Amniotic stem cell (primary cell): ENCODE data around the gene MAGI2.

Experiments
- DNase-seq: peaks from one replicate; lab custom pipeline; 2025; lab: John Stamatoyannopoulos, UW

Gene MAGI2

DNA sequence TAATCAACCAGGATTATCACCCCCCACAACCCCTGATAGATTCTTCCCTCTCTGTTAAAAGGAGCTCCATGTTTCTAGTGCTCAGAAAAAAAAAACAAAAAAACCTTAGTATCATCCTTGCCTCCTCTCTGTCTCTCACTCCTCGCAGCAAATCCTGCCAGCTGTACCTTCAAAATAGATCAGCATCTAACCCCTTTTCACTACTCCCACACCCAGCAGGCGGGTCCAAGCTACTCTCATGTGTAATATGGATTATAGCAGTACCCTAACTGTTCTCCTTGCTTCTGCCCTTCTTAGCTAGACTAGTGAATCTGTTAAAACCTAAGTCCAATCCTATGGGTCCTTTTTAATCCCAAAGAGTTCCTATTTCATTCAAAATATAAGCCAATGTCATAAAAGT, 667.4 kb downstream of the MAGI2 start:
- DNase-seq = no peak

DNA sequence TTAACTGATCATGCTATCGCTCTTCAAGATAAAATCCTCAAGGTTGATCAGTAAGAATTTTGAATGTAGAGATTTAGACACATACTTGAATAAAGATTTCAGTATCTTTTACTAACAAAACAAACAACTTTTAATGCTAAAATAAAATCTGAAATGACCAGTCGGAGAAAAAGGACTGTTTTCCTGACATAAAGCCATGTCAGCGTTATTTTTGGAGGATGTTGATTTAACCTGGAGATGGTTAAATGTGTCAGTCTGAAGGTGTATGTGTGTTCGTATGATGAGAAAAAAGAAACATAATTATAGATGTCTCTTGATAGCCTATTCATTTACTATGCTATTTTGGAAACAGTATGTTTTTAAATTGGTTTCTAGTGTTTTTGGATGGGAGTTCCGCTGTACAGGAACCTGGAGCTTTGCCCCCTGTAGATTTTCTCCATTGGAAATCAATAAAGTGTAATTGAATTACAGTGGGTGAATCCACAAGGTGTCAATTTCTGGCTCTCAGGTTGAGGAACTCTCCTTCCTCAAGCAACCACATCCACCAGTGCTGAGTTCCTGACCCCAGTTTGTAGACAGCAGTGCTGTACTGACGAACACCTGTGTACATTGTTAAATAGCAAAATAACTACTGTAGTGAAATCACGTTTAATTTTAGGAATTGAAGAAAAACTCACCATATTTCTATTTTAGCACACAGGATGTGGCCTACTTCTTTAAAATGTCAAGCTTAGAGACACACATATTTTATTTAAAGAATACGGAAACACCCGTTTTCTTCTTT, 670.1 kb downstream of the MAGI2 start:
- DNase-seq = no peak

DNA sequence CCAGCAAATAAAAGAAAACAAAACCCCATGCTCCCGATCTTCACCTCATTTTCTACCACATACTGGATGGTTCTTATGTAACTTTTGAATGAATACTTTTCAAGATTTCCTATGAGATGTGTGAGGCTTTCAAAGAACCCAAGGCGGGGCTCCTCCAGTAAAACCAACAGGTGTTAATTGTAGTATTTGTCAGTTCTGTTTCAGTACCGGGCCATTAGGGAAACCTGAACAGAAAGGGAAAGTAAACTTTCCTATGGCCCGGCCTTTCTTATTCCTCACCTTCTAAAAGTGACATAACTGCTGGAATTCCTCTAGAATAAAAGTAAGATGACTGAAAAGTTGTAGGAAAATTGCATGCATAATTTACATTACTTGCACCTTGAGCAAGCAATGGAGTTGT, 672.9 kb downstream of the MAGI2 start:
- no peak for DNase-seq

DNA sequence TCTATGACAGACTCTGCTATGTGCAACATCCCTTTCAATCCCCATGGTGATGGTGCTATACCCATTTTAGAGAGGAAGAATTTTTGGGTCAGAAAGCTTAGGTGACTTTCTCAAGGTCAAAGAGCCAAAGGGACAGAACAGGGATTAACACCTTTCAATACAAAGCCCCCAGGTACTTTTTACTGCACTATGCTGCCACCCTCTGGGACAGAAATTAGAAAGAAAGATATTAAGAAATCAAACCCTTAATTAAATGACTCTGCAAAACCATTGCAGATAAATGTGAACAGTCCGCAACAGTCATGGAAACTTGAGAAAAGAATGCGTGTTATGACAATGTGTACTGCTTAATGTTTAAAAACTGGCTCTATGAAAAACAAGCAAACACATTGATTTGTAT, 673.7 kb downstream of the MAGI2 start:
- no peak for DNase-seq

DNA sequence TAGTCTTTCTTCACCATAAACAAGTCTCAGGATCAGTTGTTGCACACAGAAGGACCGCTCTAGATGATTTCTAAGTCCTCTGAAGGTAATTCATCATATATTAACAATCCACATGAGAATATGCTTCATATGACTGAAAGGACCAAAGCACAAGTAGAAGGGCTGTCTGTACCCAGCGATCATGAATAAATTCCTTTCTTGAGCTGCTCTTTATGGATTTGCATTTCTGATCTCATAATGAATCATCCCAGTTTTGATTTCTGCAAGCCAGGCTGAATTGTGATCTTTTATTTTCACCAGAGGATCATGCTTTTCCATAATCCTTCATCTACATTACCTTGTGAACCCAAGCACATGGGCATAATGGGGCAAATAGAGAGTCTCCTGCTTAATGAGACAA, 675.6 kb downstream of the MAGI2 start:
- DNase-seq = no peak

DNA sequence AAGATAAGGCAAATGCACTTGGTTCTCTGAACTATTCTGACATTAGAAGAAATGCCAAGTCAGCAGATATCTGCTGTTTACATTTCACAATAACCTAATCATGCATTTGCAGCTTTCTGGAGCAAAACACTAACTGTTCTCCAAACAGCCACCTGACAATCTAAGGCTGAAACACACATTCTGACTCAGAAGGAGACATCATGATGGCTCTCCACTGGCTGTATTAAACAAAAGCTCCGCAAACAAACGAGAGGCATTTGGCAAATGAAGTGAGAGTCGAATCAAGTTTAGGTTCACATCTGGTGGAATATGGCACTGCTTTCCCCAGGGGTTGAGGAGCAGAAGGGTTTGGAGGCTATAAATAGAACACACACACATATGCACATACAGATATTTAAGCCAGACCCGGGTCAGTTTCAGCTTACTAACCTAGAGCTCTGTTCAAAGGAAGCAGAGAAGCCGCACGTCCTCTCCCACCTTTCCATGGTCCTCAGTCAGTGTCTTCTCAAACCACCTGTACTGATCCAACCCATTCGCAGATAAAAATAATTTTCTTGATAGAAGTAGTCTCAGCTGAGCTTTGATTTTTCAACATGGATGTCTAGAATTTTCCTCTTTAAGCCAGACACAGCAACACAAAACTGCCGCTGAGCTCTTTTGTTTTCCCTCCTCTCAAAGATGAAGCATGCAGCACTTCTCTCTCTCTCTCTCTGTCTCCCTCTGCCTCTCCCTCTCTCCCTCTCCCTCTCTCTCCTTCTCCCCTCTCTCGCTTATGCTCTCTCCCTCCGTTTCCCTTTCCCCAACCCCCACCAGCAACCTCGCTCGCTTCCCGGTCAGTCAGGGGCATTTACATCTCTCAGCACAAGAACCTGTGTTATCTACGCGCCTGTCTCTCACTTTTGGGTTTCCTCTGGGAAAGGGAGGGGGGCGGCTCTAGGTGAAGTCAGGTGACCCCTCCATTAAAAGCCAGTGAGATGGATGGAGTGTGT, 682.8 kb downstream of the MAGI2 start:
- DNase-seq = no peak

DNA sequence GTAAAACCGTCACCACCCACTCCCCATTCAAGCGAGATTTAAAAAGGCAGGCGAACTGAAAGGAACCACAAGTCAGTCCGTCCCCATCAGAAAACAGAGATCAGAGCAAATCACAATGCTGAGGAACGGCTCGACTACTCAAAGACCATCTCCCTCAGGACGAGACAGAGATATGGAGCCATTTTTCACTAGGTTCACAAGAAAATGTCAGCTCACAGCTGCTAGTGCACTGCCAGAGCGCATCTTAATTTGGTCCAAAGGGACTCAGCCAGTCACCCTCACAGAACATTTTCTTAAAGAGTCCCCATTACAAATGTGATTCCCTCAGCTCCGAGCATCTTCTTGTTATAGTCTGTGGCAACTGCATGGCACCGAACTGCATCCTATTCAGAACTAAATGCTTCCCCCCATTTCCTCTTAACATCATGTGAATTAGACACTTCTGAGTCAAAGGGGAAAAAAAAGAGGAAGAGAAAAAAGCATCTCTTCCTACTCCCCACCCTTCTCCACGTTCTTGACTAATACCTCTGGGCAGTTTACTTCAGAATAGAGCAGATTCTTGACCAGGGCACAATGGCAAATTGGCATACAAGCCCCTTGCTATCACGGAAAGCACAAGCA, 683.9 kb downstream of the MAGI2 start:
- DNase-seq = no peak

DNA sequence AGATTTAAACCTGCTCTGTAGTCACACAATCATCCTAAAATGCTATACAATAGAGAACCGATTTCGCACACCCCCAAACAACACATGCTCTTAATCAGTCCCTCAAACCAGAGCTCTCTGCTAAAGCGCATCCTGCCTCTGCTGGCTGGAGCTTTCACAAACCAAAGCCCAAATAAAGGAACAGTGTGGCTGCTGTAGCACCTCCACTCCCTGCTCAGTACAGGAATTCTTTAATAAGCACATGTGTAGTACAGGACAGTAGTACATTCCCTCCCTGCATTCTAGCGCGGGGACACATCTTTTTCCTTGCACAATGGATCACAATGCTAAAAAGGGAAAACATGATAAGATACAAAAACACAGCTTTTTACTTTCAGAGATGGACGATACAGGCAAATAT, 684.6 kb downstream of the MAGI2 start:
- DNase-seq = no peak

DNA sequence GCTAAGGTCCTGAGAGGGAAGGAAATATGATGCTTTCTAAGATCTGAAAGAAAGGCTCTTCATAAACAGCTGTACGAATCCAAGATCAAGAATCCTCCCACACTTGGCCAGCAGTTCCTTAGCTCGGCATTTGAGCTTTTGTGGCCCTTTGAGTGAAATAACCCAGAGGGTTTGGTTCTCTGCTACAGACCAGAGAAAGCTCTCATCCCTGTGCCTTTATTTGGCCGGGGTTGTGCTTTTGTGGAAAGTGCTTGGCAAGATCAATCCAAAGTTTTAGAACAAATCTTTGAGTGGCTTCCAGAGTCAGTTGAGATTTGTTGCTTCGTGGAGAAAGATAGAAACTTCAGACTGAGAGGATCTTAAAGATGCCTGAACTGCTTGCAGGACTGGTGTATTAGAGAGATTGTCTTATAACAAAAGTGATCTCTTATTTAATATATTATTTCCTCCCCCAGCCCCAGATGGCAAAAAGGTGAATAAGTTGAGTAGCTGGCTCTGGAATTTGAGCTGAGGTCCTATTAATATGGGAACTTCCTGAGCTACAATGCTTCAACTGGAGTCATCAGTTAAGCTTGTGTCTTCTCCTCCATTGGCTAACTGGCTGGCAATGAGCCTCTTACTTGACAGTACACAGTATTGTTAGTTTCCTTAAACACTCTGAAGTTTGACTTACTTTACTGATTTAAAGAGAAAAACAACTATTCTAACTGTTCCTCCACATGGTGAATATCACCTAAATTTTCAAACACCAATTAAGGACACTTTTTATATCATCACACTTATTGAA, 687.3 kb downstream of the MAGI2 start:
- DNase-seq = no peak

DNA sequence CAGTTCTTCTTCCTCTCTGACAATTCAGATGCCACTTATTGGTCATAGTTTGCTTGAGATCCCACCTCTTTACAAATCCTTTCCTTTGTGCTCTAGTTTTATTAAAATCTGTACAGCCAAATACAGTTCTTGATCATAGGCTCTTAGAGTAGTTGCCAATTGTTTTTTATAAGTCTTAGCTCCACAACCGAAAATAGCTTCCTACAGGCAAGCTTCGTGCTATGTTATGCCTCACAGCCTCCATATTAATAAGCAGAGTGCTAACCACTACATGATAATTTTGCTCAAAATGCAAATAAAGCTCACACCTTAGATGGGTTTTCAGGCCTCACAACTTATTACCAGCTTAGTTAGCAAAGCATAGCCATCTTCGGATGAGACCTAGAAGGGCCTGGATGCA, 688.9 kb downstream of the MAGI2 start:
- no peak for DNase-seq

DNA sequence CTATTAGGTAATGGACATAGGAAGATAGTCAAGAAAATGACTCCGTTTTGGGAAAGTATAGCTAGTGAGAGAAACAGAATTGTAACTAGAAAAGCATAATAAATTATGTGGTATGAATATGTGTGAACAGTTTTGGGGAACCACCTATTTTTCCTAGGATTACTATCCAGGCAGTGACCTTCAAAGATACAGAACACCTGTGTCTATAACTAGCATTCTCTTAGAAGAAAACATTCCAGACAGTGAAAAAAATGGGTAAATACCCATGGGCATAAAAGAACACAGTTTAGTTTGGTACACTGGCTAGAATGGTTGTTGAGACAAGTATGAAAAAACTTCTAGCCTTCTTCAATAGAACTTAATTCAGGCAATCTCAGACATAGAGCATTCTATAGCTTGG, 690.8 kb downstream of the MAGI2 start:
- no peak for DNase-seq

DNA sequence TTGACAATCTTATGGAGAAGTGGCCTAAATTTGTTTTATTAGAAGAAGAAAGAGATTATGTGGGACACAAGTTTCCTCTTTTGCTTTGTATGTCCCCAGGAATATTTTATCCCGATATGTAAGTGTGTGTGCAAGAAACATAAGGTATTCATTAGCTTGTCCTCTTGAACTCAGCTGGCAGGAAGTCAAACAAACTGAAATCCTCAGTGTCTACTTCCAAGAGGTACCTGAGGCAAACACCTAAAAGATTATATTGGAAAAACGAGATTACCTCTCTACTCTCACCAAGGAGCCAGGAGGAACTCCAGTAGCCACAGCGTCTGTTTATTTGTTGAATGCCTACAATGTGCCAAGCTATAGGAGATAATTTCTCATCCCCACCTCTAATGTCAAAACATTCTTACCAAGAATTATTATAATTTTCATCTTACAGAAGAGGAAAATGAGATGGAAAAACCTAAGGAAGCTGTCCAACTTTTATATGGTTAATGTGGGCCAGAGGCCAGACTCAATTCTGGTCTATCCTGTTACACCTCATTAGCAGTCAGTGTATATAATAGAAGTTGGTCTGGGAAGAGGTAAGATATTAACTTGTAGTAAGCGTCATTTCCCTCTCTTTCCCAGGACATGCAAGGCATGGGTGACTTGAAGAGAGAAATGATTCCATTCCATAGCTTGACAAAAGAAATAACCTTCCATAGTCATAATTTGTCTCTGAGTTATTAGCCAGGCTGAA, 692.7 kb downstream of the MAGI2 start:
- no peak for DNase-seq

DNA sequence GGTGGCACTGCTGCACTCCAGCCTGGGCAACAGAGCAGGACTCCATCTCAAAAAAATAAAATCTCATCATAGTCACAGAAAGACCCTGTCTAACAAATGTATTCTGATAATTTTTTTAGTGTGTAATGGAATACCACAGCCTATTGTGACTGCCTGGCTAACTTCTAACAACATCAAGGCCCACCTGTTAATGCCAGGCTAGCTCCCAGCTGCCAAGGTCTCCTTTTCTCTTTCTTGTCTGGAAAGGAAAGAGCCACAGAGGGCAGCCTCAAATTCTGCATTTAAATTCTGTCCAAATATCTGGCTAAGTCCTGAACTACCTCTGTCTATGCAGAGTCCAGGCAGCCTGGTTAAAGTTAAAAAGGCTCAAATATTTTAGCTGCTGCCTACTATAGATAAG, 700.9 kb downstream of the MAGI2 start:
- DNase-seq = no peak

DNA sequence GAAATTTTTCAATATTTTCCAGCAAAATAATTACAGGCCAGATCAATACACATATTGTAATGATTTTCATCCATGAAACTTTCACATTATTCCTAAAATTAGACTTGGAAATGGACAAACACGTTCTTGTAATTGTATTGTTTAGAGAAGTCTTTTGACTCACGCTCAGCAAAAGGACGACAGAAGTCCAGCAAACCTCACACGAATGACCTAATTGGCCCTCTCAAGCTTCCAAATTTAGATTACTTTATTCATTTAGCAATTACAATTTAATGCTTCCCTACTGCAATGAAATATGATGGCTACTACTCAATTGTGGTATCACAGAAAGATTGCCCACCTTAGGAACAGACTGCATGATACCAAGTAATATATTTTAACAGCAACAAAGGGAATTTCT, 702.2 kb downstream of the MAGI2 start:
- DNase-seq = no peak

DNA sequence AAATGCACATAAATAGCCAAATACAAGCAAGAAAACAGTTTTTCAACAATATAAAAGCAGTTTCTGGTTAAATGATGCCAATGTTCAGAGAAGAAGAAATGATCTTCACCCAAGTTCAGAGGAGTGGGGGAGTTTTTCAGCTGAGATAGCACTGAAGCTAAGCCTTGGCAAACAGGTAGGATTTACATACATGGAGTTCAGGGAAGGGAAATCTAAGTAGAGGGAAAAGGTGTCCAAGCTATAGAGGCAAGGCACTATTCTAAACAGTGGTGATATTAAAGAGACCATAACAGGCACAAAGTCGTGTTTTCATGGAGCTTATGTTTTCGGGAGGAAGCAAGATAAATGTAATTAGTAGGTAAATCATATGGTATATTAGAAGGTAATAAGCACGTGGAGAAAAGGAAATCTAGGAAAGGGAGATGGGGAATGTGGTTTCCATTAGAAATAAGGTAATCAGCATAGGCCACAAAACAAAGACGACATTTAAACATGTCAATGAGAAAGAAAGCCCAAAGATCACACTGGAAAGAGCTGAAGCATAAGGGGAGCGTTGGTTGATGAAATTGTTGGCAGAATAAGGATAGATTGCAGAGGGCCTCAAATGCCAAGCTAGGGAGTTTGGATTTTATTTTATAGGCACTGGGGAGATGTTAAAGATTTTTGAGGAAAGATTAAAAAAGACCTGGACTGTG, 704.3 kb downstream of the MAGI2 start:
- DNase-seq = no peak

DNA sequence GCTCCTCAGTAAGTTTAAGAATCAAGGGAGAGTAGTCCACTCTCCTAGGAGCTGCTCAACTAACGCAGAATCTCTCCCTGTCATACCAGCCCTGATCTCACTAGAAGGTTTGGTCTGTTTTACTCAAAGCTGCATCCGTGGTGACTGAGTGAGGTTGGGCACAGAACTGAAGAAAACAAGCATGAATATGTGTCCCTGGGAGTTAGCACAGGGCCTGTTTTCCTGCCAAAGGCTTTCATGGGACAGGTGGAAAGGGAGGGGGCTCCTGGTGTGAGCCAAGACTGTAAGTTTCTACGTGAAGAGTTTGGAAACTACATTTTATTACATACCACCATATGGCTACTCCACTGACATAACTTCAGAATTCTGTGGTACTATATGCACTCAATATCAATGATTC, 705.9 kb downstream of the MAGI2 start:
- DNase-seq = no peak

DNA sequence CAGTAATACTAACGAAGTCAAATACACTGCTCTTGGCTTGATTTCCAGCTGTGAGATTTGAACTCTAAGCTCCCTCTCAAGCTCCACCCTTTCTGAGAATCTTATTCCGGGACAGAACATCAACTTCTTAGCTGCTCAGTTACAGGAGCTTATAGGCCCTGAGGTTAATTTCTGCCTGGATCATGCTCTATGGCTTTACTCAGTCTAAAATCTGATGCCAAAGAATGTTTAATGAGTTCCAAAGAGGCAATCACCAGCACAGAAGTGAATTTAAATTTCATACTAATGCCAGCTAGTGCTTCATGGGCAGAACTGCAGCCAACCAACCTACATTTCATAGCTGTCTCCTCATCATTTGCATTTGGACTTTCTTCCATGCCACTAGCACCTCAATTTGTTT, 707.2 kb downstream of the MAGI2 start:
- no peak for DNase-seq

DNA sequence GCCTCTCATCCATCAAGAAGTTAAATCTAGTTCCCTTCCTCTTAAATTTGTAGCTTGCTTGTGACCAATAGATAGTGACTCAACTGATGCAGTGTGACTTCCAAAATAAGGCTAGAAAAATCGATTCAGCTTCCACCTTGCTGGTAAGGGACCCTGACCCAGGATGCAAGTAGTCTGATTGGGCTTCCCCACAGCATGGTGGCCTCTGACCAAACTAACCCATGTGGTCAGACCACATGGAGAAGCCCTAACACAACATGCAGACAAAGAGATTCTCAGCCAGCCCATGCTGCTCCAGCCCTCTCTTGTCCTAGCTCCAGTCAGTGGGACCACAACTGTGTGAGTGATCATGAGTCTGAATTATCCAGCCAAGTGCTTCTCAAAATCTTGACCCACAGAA, 710.8 kb downstream of the MAGI2 start:
- DNase-seq = no peak

DNA sequence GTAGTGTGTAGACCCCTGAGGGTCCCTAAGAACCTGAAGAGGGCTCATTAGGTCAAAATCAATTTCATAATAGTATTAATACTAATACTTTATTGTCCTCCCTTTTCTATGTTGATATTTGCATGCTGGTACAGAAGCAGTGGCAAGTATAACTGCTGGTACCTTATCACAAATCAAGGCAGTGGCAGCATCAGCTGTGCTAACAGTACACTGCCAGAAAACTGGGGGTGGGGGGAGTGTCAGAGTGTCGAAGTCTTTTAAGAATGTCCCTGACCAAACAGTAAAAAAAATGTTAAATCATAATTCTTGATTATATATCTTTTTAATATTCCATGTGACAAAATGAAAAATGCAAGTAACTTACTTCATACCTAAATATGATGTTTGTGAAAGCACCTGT, 716.9 kb downstream of the MAGI2 start:
- DNase-seq = no peak

DNA sequence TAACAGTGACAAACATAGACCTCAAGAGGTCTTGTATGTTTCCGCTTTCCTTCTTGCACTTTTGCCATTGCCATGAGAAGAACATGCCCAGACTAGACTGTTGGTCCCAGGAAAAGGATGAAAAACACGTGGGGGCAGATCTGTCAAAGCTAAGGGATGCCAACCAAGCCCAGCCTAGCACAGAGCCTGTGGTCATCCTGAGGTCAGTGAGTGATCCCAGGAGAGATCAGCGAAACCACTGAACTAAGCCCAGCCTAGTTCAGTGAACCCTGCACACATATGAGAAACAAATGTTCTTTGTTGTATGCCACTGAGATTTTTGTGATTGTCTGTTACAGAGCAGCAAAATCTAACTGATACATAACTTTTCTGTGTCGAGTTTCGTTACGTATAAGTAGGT, 718.8 kb downstream of the MAGI2 start:
- DNase-seq = no peak

DNA sequence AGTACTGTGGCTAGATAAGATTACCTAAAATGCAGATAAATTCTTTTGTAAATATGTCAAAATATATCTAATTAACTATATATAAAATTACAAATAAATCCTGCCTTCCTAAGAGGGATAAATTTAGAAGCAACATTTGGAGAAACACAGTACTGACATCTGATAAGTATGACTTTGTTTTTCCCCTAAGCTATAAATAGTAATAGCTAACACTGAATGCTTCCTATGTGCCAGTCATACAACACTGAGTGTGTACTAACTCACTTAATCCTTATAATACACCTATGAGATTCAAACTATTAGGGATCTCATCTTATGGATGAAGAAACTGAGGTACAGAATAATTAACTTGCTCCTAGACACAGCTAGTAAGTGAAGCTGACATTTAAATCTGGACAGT, 733.4 kb downstream of the MAGI2 start:
- DNase-seq = no peak
